ENCODE measurements around the gene ZNF638. TPM values are rescaled to one million over a fixed set of nuclear protein-coding genes. Genes with fewer than 3 reads are reported as not detected.
"Not testable (repeated sequence)": the region's sequence is repeated elsewhere in the genome, so short reads cannot be mapped to it uniquely, and the experiment has no call there.

Gene ZNF638, protein sequence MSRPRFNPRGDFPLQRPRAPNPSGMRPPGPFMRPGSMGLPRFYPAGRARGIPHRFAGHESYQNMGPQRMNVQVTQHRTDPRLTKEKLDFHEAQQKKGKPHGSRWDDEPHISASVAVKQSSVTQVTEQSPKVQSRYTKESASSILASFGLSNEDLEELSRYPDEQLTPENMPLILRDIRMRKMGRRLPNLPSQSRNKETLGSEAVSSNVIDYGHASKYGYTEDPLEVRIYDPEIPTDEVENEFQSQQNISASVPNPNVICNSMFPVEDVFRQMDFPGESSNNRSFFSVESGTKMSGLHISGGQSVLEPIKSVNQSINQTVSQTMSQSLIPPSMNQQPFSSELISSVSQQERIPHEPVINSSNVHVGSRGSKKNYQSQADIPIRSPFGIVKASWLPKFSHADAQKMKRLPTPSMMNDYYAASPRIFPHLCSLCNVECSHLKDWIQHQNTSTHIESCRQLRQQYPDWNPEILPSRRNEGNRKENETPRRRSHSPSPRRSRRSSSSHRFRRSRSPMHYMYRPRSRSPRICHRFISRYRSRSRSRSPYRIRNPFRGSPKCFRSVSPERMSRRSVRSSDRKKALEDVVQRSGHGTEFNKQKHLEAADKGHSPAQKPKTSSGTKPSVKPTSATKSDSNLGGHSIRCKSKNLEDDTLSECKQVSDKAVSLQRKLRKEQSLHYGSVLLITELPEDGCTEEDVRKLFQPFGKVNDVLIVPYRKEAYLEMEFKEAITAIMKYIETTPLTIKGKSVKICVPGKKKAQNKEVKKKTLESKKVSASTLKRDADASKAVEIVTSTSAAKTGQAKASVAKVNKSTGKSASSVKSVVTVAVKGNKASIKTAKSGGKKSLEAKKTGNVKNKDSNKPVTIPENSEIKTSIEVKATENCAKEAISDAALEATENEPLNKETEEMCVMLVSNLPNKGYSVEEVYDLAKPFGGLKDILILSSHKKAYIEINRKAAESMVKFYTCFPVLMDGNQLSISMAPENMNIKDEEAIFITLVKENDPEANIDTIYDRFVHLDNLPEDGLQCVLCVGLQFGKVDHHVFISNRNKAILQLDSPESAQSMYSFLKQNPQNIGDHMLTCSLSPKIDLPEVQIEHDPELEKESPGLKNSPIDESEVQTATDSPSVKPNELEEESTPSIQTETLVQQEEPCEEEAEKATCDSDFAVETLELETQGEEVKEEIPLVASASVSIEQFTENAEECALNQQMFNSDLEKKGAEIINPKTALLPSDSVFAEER (N-terminal part only)
- polyA plus RNA-seq (ENCODE audit: insufficient read length in 3 of 3): 100 to 1,000 TPM; 210 to 235 (median 223) TPM

DNA sequence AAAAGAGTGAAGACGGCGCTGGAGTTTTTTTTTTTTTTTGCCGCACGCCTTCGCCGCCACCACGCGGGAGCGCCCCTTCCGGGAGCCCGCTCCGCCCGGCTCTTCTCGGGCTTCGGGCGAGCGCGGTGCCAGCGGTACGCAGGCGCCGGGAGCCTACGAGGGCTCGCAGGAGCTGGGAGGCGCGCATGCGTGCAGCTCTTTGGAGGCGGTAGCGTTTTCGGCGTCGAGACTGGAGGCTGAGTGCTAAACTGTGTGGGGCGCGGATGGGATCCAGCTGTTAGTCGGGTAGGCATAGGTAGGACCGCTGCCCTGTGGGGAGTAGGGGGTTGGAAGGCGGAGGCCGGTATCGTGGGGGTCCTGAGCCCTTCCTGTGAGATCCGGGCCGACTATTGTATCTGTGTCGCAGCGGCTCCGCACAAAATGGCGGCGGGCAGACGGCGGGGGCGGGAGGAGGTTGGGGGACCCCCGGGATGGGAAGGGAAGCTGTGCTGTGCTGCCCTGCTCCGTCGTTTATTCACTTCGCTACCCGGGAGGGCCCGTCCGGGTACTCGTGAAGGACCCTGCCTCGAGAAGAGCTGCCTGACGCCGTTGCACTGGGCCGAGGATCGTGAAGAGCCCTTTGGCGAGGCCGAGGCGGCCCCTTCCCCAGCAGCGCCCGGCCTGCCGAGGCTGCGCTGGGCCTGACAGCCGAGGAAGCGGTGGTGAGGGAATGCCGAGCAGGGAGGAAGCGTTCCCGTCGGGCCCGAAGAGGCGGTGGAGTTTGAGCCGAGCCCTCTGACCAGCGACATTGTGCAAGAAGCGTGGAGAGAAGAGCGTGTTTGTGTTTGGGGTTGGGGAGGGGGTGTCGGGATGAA lies at the start of gene ZNF638:
Gene ZNF638, plus strand, starts transcription at position 202 of the 854 bp plus-strand sequence. CDS start 17,173 bp downstream, outside the sequence.
- DNase-seq (ENCODE audit: low read depth in 3 of 3, low spot score in 2 of 3): peak; percentile 86 to 93 (median 87)

- DNase-seq (ENCODE audit: low read depth in 3 of 3, low spot score in 2 of 3): no peak
Measured at GRCh38 chr2:71281950-71282349, 49.6 kb upstream of the ZNF638 start.

GRCh38 chr2:71282493-71282892 lies 49.1 kb upstream of the ZNF638 start:
- no peak for DNase-seq (ENCODE audit: low read depth in 3 of 3, low spot score in 2 of 3)

- DNase-seq (ENCODE audit: low read depth in 3 of 3, low spot score in 2 of 3): no peak
Measured at GRCh38 chr2:71283131-71283530, 48.5 kb upstream of the ZNF638 start.

DNA sequence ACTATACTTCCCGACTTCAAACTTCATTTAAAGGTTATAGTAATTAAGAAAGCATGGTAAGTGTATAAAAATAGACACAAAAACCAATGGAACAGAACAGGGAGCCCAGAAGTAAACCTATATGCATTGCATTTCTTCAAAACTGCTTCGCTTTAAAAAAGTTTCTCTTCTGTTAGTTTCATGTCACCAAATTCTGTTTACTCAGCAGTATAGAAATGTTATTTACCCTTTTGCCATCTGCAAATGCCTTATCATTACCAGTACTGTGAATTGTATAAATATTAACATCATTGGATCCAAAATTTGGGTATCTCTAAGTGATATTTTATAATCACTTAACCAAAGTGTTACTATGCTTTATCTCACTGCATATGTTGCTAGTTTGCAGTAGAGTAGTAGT lies 45.9 kb upstream of the ZNF638 start:
- no peak for DNase-seq (ENCODE audit: low read depth in 3 of 3, low spot score in 2 of 3)

- no peak for DNase-seq (ENCODE audit: low read depth in 3 of 3, low spot score in 2 of 3)
Measured at GRCh38 chr2:71291398-71291797, 40.2 kb upstream of the ZNF638 start.

GRCh38 chr2:71292159-71292558 lies 39.4 kb upstream of the ZNF638 start:
- DNase-seq (ENCODE audit: low read depth in 3 of 3, low spot score in 2 of 3): no peak

- no peak for DNase-seq (ENCODE audit: low read depth in 3 of 3, low spot score in 2 of 3)
Measured at GRCh38 chr2:71298914-71299313, 32.7 kb upstream of the ZNF638 start.

DNA sequence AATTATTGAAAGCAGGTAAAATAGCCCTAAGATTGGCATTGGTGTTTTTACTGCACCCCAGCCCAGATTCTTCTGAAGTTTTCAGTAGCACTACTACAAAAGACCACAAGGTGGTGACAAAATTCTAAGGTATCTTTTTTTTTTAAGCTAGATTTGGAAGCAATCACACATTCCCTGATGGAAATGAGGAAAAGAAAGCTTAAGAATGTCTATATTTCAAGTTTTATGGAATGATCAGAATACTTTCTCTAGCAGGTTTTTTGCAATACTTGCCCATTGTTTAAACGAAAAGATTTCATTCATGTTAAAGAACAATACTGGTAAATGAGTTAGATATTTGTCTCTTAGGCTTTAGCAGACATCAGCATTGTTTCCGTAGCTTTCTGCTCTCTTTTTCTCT lies 32.1 kb upstream of the ZNF638 start:
- no peak for DNase-seq (ENCODE audit: low read depth in 3 of 3, low spot score in 2 of 3)

- DNase-seq (ENCODE audit: low read depth in 3 of 3, low spot score in 2 of 3): no peak
Measured at GRCh38 chr2:71303849-71304248, 27.7 kb upstream of the ZNF638 start.

DNA sequence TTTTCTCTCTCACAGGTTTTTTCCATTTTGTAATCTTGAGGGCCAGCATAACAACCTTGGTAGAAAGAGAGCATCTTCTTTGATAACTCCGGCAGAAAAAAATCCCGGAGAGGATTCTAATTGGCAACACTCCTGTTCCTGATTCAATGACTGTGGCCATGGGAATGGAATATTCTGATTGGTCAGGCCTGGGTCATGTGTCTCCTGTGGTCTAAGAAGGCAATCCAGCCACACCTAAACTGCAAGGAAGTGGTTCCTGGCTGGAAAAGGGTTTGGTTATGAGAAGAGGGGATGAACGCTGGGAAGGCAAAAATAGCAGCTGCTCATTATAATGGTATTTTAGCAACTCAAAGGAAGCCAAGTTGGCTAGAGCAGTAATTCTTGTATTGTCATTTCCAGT lies 24.8 kb upstream of the ZNF638 start:
- DNase-seq (ENCODE audit: low read depth in 3 of 3, low spot score in 2 of 3): no peak

- DNase-seq (ENCODE audit: low read depth in 3 of 3, low spot score in 2 of 3): no peak
Measured at GRCh38 chr2:71313016-71313766, 18.4 kb upstream of the ZNF638 start.

GRCh38 chr2:71317060-71317459 lies 14.5 kb upstream of the ZNF638 start:
- no peak for DNase-seq (ENCODE audit: low read depth in 3 of 3, low spot score in 2 of 3)

DNA sequence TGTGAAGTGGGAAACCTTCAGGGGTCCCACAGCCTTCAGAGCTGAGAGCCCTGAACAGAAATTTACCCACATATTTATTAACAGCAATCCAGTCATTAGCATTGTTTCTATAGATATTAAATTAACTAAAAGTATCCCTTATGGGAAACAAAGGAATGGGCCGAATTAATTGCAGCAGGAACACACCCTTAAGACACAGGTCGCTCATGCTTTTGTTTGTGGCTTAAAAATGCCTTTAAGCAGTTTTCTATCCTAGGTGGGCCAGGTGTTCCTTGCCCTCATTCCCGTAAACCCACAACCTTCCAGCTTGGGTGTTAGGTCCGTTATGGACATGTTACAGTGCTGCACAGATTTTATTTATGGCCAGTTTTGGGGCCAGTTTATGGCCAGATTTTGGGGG lies 13.7 kb upstream of the ZNF638 start:
- not testable (repeated sequence) for DNase-seq (ENCODE audit: low read depth in 3 of 3, low spot score in 2 of 3)

GRCh38 chr2:71323386-71323785 lies 8.2 kb upstream of the ZNF638 start:
- no peak for DNase-seq (ENCODE audit: low read depth in 3 of 3, low spot score in 2 of 3)

DNA sequence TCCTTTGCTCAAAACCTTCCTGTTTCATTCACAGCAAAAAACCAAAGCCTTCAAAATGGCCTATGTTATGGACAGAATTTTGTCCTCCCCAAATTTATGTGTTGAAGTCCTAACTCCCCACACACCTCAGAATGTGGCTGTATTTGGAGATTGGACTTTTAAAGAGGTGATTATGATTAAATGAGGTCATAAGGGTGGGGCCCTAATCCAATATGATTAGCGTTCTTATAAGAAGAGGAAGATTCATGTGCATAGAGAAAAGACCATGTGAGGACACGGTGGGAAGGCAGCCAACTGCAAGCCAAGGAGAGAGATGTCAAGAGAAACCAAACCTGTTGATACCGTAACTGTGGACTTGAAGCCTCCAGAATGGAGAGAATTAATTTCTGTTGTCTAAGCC lies 4.6 kb upstream of the ZNF638 start:
- no peak for DNase-seq (ENCODE audit: low read depth in 3 of 3, low spot score in 2 of 3)

DNA sequence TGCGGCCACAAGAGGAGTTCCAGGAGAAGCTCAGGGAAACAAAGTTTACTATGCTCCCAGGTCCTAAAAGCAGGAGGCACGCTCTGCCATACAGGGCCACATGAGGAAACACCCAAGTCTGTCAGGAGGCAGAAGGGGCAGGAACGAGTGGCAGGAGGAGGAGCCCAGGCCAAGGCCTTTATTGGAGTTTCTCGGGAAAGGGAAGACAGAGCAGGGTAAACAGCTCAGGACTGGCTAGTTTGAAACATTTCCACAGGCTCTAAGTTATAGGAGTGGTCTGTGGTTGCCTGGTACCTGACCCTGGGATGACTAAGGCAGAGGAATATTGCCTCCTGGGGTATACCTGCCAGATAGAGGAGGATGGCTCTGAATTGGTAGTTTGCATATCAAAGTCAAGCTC lies 3.7 kb upstream of the ZNF638 start:
- DNase-seq (ENCODE audit: low read depth in 3 of 3, low spot score in 2 of 3): no peak

GRCh38 chr2:71330155-71330554 lies 1.4 kb upstream of the ZNF638 start:
- DNase-seq (ENCODE audit: low read depth in 3 of 3, low spot score in 2 of 3): no peak

- DNase-seq (ENCODE audit: low read depth in 3 of 3, low spot score in 2 of 3): no peak
Measured at GRCh38 chr2:71330585-71331330, 824 bp upstream of the ZNF638 start.

Data from right renal cortex interstitium (tissue), 3 donors.